Epithelial cell of proximal tubule (primary cell): ENCODE results near the gene TFF1. TPM values are rescaled to one million over a fixed set of nuclear protein-coding genes. Genes with fewer than 3 reads are reported as not detected.

Experiments used
- DNase-seq: peaks from one replicate; pipeline ENCODE4 v3.0.0-alpha.2; 2011; ENCODE audit warnings: low read depth
- H3K4me3 ChIP-seq: 2 replicates; pipeline ENCODE4 v1.5.1; 2011; ENCODE audit warnings: low read depth, mild to moderate bottlenecking, low read length
- total RNA-seq: library from RNA; depleted of rRNA; stranded (reverse); fragments of >200 nt; gene quantifications from 2 replicates; pipeline ENCODE4 v1.2.3, GENCODE V29; 2015
- TF ChIP-seq, protein P1 (sequence below): conservative IDR thresholded peaks from 2 replicates; pipeline ENCODE4 v1.5.1; 2012; ENCODE audit warnings: low read depth, mild to moderate bottlenecking, low read length

TFF1 gene
- total RNA-seq, 1 donor from 2014 or later: not detected

DNA sequence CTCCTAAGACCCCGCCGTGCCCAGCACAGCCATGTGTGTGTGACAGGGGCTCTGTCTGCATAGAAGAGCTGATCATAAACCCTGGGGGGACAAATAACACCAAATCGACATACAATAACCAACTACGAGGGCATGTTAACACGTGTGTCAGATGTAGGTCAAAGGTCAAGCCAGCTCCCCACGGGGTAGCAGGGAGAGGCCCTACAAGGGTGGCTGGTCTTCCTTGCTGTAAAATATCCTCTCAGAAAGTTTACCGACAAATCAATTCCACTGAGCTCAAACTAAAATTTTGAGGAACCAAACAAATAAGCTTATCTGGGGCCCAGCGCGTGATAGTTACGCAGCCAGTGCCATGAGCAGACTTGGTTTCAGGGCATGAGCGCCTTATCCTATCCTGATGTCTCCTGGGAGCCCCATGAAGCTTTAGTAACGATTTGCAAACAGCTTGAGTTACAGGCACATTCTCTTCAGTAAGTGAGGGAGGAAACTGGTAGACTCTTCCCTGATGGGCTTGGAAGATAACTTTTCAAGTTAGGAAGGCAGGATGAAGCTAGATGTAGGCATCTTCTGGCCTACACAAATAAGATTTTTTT is 32.2 kb upstream of the TFF1 start:
- TF ChIP-seq, protein P1, sequence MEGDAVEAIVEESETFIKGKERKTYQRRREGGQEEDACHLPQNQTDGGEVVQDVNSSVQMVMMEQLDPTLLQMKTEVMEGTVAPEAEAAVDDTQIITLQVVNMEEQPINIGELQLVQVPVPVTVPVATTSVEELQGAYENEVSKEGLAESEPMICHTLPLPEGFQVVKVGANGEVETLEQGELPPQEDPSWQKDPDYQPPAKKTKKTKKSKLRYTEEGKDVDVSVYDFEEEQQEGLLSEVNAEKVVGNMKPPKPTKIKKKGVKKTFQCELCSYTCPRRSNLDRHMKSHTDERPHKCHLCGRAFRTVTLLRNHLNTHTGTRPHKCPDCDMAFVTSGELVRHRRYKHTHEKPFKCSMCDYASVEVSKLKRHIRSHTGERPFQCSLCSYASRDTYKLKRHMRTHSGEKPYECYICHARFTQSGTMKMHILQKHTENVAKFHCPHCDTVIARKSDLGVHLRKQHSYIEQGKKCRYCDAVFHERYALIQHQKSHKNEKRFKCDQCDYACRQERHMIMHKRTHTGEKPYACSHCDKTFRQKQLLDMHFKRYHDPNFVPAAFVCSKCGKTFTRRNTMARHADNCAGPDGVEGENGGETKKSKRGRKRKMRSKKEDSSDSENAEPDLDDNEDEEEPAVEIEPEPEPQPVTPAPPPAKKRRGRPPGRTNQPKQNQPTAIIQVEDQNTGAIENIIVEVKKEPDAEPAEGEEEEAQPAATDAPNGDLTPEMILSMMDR: no peak
- DNase-seq: no peak

DNA sequence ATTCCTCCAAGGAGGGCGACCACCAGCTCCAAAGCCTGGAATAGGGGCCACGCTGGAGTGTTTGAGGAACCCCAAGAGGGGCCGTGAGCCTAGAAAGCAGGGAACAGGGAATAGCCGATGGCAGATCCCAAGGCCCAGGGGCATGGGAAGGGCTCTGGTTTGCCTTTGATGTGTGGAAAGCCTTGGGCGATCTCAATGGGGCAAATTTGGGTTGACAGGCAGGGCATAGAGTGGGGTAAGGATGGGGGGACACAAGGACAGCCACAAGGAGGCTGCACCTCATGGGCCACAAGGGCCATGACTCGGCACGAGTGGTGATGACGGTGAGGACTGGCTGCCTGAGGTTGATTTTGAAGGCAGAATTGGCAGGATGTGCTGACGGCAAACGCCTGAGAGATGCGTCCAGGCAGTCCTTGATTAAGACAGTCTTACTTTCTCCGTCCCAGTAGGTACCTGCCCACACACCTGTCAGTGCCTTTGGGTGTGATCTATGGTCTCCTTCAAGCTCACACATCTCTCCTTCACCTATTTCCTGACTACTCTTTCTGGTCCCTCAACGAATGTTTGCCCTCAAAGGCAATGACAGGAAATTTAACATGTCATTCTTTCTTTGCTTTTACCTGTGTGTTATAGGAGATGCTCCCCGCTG is 31.5 kb upstream of the TFF1 start:
- TF ChIP-seq, protein P1: no peak
- no peak overlapping the region for H3K4me3 ChIP-seq
- no peak for DNase-seq

More for the DNA sequence above, 32.2 kb upstream of the TFF1 start:
- H3K4me3 ChIP-seq: no peak overlapping the region

DNA sequence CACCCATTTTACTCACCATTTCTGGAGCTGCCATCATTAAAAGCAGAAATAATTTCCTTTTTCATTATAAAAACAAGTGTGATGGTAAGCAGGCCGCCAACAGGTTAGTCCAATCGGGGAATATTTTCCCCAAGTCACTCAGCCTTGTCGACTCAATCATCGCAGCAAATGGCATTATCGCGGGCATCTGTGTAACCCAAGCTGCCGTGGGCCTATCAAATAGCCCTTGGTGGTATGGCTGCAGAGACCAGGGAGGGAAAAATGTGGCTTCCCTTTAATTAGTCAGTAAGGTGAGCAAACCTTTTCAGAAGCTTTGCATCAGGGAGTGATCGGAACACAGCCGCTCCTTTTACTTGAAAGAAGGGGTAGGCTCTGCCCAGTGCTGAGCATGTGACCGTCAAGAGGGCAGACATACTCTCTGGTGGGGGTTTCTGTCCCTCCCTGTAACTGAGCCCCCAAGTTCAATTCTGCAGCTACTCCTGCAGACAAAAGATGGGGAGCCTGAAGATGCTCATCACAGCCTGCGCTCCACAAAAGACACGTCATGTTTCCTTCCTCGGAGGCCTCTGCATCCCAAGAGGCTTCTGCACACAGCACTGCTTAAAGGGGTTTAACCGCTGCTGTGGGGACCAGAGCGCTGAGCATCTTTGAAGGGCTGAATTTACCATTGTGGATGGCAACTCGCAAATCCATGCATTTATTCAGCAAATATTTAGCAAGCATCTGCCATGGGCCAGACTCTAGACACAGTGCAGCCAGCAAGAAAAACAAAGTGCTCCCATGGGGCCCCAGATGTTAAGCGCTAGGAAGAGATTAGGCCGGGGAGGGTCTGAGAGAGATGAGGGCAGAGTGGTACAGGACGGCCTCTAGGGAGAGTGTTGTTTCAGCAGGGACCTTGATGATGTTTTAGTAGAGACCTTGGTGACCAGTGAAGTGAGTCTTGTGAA is 30.7 kb upstream of the TFF1 start:
- no peak for DNase-seq
- H3K4me3 ChIP-seq: no peak overlapping the region
- TF ChIP-seq, protein P1: no peak

DNA sequence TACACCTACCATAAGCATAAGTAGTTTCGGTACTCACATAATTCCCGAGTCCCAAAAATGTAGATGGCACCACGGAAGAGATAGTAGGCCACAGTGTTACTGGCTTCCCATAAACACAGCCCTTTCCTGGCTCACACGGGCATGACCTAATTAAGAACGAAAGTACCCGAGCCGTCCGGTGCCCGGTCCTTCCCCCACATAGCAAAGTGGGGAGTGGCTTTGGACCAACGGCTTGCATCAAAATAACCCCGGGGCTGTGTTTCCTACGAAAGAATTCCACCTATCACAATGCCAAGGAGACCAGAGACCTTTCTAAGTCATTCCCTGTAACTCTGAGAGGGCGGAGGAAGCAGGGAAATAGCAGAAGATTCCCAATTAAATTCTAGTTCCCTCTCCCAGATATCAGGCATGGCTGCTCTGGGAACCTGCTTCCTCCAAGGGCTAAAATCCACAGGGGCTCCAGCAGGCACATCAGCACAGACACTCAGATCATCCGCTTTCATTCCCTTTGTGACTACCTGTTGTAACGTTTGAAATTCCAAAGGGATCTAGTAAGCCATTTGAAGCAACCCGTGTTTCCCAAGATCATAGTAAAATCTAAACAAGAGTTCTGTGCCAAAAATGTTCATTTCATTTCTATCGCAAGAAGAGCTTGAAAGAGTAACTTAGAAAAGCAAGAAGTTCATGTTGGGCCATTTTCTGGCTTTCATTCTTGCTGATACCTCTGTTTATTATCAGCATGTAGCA is 29.7 kb upstream of the TFF1 start, which contains the start of gene TMPRSS3:
TSS of gene TMPRSS3 (minus strand) at position 148 of the 747 bp plus-strand sequence. CDS start 635 bp downstream, outside the sequence.
- H3K4me3 ChIP-seq: peak within 1 kb of the TSS; percentile 16
- TF ChIP-seq, protein P1: no peak
- no peak for DNase-seq

DNA sequence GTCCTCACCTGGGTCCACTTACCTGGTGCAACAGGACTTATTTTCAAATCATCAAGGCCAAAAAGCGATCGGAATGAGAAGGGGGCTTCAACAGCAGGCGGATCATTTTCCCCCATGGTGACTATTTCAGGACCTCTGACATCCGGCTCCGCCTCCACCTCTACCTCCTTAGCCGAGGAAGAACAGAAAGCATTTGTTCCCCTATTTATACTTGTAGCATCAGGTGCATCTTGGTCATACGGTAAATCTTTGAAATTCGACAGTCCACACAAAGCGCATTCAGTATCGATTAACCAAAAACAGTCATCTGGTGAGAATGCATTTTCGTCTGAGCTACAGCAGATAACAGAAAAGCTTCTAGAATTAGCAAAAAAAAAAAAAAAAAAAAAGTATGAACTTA is 29.0 kb upstream of the TFF1 start:
- no peak for DNase-seq
- no peak overlapping the region for H3K4me3 ChIP-seq
- TF ChIP-seq, protein P1: no peak

DNA sequence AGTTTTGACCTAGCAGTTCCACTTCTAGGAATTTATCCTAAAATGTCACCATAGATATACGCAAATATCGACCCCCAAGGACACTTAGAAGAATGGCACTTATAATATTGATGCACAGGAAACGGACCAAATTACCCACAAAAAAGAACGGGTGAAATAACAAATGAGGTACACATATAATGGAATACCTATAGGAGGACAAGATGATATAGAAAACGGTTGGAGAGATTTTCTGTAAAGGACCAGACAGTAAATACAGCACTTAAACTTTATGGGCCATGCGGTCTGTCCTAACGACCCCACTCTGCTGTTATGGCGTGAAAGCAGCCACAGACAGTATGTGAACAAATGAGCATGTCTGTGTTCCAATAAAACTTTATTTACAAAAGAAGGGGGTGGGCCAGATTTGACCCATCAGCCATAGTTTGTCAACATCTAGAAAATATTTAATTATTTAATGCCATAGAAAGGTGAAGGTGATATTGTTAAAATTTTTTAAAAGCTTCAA is 27.2 kb upstream of the TFF1 start:
- no peak overlapping the region for H3K4me3 ChIP-seq
- no peak for DNase-seq
- TF ChIP-seq, protein P1: no peak
